ENCODE data around the gene RPE. TPM values are rescaled to one million over a fixed set of nuclear protein-coding genes. Genes with fewer than 3 reads are reported as not detected.

The RPE gene
- total and polyA plus RNA-seq, 10 donors, result 8.0 to 61.0 (median 47.8) TPM

DNA sequence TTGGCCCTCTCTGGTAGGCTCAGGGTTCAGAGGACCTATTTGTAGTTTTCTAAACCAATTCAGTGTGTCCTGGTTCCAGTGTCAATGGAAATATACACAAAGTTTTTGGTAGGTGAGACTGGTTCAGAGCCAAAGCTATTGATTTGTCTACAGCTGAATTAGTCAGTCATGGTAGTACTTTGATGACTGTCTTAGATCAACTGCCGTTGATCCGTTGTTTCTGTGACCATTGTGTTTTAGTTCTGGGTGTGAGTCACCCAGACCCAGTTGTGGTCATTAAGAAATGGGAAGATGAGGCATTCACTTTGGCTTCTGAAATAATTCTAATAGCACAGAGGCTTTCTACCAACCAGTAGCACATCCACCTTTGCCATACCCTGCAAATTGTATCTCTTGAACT lies 16.0 kb upstream of the RPE start:
- Histone ChIP-seq H3K36me3 (no peaks in the 10 kb centered on the region), H3K9me3 (no peaks in the 10 kb centered on the region), H3K4me3 (no peak overlapping the region), H3K27ac (peak overlapping the region in 1 of 8 donors; percentile 3), H3K4me1 (peaks cover 0 to 8% (median 0%) of the 10 kb centered on the region in 6 donors), H3K27me3 (replicated peaks in 1 of 7) (peaks cover 0 to 5% (median 0%) of the 10 kb centered on the region in 7 donors)
- no peak for DNase-seq
- intact Hi-C loops (cut with DNase I; ENCODE audit: low total_unique reads), result no loop called here
- TF ChIP-seq POLR2AphosphoS5 (IDR thresholded peaks at IDR 0.05) (no peak), POLR2A (IDR thresholded peaks at IDR 0.05) (no peak)
- TF ChIP-seq, protein P1, sequence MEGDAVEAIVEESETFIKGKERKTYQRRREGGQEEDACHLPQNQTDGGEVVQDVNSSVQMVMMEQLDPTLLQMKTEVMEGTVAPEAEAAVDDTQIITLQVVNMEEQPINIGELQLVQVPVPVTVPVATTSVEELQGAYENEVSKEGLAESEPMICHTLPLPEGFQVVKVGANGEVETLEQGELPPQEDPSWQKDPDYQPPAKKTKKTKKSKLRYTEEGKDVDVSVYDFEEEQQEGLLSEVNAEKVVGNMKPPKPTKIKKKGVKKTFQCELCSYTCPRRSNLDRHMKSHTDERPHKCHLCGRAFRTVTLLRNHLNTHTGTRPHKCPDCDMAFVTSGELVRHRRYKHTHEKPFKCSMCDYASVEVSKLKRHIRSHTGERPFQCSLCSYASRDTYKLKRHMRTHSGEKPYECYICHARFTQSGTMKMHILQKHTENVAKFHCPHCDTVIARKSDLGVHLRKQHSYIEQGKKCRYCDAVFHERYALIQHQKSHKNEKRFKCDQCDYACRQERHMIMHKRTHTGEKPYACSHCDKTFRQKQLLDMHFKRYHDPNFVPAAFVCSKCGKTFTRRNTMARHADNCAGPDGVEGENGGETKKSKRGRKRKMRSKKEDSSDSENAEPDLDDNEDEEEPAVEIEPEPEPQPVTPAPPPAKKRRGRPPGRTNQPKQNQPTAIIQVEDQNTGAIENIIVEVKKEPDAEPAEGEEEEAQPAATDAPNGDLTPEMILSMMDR (IDR thresholded peaks at IDR 0.05 in 8 of 11, conservative IDR thresholded peaks at IDR 0.05 in 3 of 11), result no peak
- WGBS, 5 donors, result 61 to 84% (median 69%) methylated on average over 2 of the region's 2 CpGs

DNA sequence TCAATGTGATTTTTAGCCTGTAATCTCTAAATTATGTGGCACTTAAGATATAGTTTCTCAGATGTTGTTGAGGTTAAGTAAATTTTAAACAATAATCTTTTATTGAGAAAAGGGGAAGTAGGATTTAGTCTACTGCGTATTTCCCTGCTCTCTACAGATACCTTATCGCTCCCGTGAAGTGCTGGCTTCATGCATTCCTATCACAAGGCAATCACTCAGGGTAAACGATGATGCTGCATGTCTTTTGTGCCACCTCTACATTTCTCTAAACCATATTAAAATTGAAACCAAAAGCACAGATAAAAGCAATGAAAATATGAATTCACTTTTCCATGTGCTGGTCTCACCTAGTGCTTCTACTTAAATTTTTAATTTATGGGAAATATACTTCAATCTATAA lies 14.4 kb upstream of the RPE start:
- no peak for DNase-seq
- intact Hi-C loops (cut with DNase I; ENCODE audit: low total_unique reads), result no loop called here
- 22 to 51% (median 25%) methylated on average over 4 of the region's 4 CpGs for WGBS, 5 donors

DNA sequence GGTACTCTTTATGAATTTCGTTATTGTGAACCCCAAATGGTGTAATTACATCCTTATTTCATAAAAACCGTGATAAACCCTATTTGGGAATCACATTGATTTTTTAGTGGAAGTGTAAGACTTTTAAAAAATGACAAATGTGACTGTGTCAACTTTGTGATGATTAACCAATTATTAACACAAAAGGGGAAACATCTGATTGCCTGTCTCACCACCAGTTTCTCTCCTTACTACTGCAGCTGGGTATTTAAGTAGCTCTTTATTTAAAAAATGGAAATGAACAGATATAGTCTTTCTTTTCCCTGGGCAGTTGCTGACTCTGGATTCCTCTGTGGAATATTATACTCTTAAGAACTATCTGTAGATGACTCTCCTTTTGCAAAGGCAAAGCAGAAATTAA lies 11.6 kb upstream of the RPE start:
- intact Hi-C loops (cut with DNase I; ENCODE audit: low total_unique reads), result no loop called here
- TF ChIP-seq POLR2AphosphoS5 (IDR thresholded peaks at IDR 0.05) (no peak), POLR2A (IDR thresholded peaks at IDR 0.05) (no peak)
- TF ChIP-seq, protein P1 (IDR thresholded peaks at IDR 0.05 in 8 of 11, conservative IDR thresholded peaks at IDR 0.05 in 3 of 11), result no peak
- H3K9me3 ChIP-seq, result no peaks in the 10 kb centered on the region
- peaks cover 0 to 5% (median 0%) of the 10 kb centered on the region in 6 donors for H3K4me1 ChIP-seq
- DNase-seq, result no peak
- 60 to 81% (median 74%) methylated on average over 2 of the region's 2 CpGs for WGBS, 5 donors
- no peak overlapping the region for H3K27ac ChIP-seq
- H3K27me3 ChIP-seq (replicated peaks in 1 of 7), result peaks cover 0 to 4% (median 0%) of the 10 kb centered on the region in 7 donors
- H3K4me3 ChIP-seq, result no peak overlapping the region
- H3K36me3 ChIP-seq, result no peaks in the 10 kb centered on the region

More for the DNA sequence above, 14.4 kb upstream of the RPE start:
- TF ChIP-seq POLR2AphosphoS5 (IDR thresholded peaks at IDR 0.05), result no peak
- TF ChIP-seq POLR2A (IDR thresholded peaks at IDR 0.05), result no peak
- TF ChIP-seq, protein P1 (IDR thresholded peaks at IDR 0.05 in 8 of 11, conservative IDR thresholded peaks at IDR 0.05 in 3 of 11), result no peak
- H3K36me3 ChIP-seq, result no peaks in the 10 kb centered on the region
- no peak overlapping the region for H3K4me3 ChIP-seq
- no peak overlapping the region for H3K27ac ChIP-seq
- peaks cover 0 to 8% (median 0%) of the 10 kb centered on the region in 6 donors for H3K4me1 ChIP-seq
- peaks cover 0 to 5% (median 0%) of the 10 kb centered on the region in 7 donors for H3K27me3 ChIP-seq (replicated peaks in 1 of 7)
- no peaks in the 10 kb centered on the region for H3K9me3 ChIP-seq

DNA sequence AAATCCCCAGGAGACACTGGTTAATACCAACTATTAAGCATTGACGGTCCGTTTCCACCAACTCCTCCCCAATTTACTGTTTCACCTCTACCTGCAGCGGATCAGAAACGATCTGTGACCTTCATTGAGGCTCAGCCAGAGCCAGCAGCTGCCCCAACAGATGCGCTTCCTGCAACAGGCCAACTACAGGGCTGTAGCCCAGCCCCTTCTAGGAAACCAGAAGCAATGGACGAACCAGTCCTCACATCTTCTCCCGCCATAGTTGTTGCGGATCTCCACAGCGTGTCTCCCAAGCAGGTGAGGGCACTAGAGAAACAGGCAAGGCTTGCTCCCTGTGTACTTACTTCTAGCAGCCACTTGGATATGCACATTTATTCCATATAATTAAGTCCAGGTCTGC lies 8.5 kb upstream of the RPE start:
- Histone ChIP-seq H3K4me3 (no peak overlapping the region), H3K27me3 (replicated peaks in 1 of 7) (no peaks in the 10 kb centered on the region), H3K9me3 (no peaks in the 10 kb centered on the region), H3K36me3 (no peaks in the 10 kb centered on the region), H3K4me1 (peaks cover 0 to 5% (median 0%) of the 10 kb centered on the region in 6 donors), H3K27ac (no peak overlapping the region)
- intact Hi-C loops (cut with DNase I; ENCODE audit: low total_unique reads), result no loop called here
- 90 to 95% (median 94%) methylated on average over 9 of the region's 9 CpGs for WGBS, 5 donors
- peak; percentile 47 for DNase-seq
- TF ChIP-seq POLR2AphosphoS5 (IDR thresholded peaks at IDR 0.05) (no peak), POLR2A (IDR thresholded peaks at IDR 0.05) (no peak)
- TF ChIP-seq, protein P1 (IDR thresholded peaks at IDR 0.05 in 8 of 11, conservative IDR thresholded peaks at IDR 0.05 in 3 of 11), result no peak
